GM18861 (cell line): ENCODE data around the gene SORBS2.

Experiments used
- ATAC-seq: cut with Tn5 transposase; IDR thresholded peaks from one replicate; pipeline ENCODE4 v1.9.1; 2021; ENCODE audit not compliant: unreplicated experiment

The SORBS2 gene

GRCh38 chr4:185680617-185681016 lies 131.4 kb downstream of the SORBS2 start:
- ATAC-seq: no peak

- no peak for ATAC-seq
These were observed 132.5 kb downstream of the SORBS2 start for GRCh38 chr4:185679523-185679922.

- ATAC-seq: no peak
These were observed 134.2 kb downstream of the SORBS2 start for GRCh38 chr4:185677637-185678314.

- no peak for ATAC-seq
These were observed 139.4 kb downstream of the SORBS2 start for GRCh38 chr4:185672618-185673017.

- no peak for ATAC-seq
These were observed 139.8 kb downstream of the SORBS2 start for GRCh38 chr4:185672151-185672550.

GRCh38 chr4:185671496-185671895 lies 140.5 kb downstream of the SORBS2 start:
- ATAC-seq: no peak

GRCh38 chr4:185671066-185671465 lies 140.9 kb downstream of the SORBS2 start:
- no peak for ATAC-seq

- no peak for ATAC-seq
These were observed 142.7 kb downstream of the SORBS2 start for GRCh38 chr4:185669288-185669687.

- no peak for ATAC-seq
These were observed 145.8 kb downstream of the SORBS2 start for GRCh38 chr4:185666156-185666555.

- ATAC-seq: no peak
These were observed 146.3 kb downstream of the SORBS2 start for GRCh38 chr4:185665655-185666054.

- ATAC-seq: no peak
These were observed 147.5 kb downstream of the SORBS2 start for GRCh38 chr4:185664481-185664880.

GRCh38 chr4:185662030-185662778 lies 149.8 kb downstream of the SORBS2 start:
- ATAC-seq: no peak

GRCh38 chr4:185660340-185660739 lies 151.7 kb downstream of the SORBS2 start:
- ATAC-seq: no peak

GRCh38 chr4:185657699-185658098 lies 154.3 kb downstream of the SORBS2 start:
- no peak for ATAC-seq

- ATAC-seq: no peak
These were observed 154.8 kb downstream of the SORBS2 start for GRCh38 chr4:185657183-185657582.

- ATAC-seq: no peak
These were observed 155.5 kb downstream of the SORBS2 start for GRCh38 chr4:185656467-185656931.

GRCh38 chr4:185654965-185655554 lies 156.9 kb downstream of the SORBS2 start:
- no peak for ATAC-seq

- no peak for ATAC-seq
These were observed 157.7 kb downstream of the SORBS2 start for GRCh38 chr4:185654311-185654710.

- no peak for ATAC-seq
These were observed 160.1 kb downstream of the SORBS2 start for GRCh38 chr4:185651851-185652250.

- no peak for ATAC-seq
These were observed 160.8 kb downstream of the SORBS2 start for GRCh38 chr4:185651137-185651677.

GRCh38 chr4:185648631-185649030 lies 163.4 kb downstream of the SORBS2 start:
- ATAC-seq: no peak

- ATAC-seq: no peak
These were observed 166.6 kb downstream of the SORBS2 start for GRCh38 chr4:185645403-185645802.
